Epidermal melanocyte (primary cell): Measurements from ENCODE around the gene PRPF8.

Experiments used
- DNase-seq: peaks from one replicate; pipeline ENCODE4 v3.0.0; 2011; ENCODE audit warnings: low spot score; ENCODE audit not compliant: insufficient read length

PRPF8 gene

GRCh38 chr17:1627182-1627981 lies 57.3 kb downstream of the PRPF8 start:
- no peak for DNase-seq

- no peak for DNase-seq
Observed at GRCh38 chr17:1626333-1626732, 58.3 kb downstream of the PRPF8 start.

- no peak for DNase-seq
Observed at GRCh38 chr17:1625581-1625980, 59.1 kb downstream of the PRPF8 start.

- DNase-seq: no peak
Observed at GRCh38 chr17:1625053-1625452, 59.6 kb downstream of the PRPF8 start.

DNA sequence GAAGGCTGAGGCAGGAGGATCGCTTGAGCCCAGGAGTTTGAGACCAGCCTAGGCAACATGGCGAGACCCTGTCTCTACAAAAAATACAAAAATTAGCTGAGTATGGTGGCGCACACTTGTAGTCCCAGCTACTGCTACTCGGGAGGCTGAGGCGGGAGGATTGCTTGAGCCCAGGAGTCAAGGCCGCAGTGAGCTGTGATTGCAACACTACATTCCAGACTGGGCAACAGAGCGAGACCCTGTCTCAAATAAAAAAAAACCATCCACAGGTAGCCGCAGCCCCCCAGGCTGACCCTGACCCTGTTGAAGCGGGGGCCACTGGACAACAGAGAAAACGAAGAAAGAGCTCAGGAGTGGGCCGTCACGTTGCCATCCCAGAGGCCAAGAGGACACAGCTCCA lies 60.0 kb downstream of the PRPF8 start:
- no peak for DNase-seq

- no peak for DNase-seq
Observed at GRCh38 chr17:1623057-1623630, 61.5 kb downstream of the PRPF8 start.

DNA sequence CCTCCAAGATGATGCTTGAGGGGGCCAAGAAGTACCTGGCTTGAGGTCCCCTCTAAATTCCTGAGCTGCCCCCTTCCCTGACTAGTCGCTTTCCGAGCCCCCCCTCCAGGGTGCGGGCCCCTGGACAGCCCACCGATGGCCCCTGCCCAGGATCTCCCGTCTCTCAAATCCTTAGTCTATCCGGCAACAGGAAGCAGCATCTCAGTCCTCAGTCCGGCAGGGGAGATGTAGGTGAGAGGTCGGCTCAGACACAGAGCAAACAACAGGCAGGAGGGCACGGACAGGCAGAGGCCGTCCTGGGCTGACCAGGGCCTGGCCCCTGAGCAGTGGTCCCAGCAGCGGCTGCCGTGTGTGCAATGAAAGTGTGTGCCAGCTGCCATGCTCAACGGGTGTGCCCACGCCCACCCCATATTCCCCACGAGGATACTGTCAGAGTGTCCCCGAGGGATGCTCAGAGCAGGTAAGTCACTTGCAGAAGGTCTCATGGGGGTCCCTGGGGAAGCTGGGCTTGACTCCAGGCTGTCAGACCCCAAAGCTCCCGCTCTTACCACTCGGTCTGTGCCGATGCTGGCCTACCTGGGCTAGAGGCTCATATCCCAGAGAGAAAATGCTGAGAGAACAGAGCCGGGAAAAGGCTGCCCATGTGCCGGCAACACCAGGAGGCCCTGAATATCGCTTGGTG lies 63.3 kb downstream of the PRPF8 start:
- no peak for DNase-seq

DNA sequence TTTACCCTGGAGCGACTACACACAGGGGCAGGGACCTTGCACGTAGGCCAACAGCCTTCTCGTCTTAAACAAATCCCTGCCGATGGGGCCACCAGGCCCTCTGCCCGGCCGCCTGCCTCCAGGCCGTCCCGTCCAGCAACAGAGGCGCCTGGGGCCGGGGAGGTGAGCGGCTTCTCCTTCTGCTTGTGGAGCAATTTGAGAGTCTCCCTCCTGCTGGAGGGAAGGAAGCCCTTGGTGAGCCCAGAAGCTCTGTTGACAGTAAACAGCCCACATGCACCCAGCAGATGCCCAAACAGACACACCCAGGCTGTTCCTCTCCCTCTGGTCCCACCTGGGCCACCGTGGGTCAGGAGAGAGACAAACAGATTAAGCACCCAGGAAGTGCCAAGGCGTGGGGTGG lies 64.2 kb downstream of the PRPF8 start:
- DNase-seq: no peak

DNA sequence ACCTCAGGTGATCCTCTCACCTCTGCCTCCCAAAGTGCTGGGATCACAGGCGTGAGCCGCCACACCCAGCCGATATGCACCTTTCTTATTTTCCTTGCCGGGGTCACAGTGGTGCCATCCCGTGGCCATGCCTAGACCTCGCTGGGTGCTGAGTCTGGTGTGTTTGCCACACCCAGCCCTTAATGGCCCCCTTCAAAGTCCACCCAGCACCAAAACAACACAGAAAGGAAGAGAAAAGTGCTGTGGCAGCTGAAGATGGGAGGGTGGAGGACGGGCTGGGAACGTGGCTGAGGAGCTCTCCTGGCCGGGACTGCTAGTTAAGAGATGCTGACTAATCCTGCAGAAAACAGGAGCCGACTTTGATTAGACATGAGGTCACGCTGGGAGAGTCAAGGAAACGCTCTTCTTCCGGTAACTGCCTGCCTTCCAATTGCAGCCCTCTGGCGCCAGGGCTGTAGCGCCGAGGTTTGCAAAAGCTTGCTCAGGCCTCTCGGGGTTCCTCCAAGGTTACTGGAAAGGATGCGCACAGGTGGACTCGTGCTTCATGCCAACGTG lies 67.0 kb downstream of the PRPF8 start:
- no peak for DNase-seq

GRCh38 chr17:1616101-1616500 lies 68.6 kb downstream of the PRPF8 start:
- DNase-seq: no peak

DNA sequence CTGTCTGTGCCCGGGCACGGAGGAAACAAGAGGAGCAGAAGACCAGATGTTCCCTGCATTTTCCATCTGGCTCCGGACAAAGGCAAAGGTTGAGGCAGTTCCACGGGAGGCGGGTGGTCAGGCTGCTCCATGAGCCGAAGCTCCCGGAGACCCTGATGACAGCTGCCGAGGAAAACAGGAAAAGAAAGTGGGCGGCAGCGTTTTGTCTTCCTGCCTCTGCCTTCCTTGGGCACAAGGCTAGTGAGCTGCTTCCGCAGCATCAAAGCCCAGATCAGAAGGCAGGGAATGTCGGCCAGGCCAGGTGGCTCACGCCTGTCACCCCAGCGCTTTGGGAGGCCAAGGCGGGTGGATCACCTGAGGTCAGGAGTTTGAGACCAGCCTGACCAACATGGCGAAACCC lies 72.3 kb downstream of the PRPF8 start:
- no peak for DNase-seq

GRCh38 chr17:1611715-1612114 lies 73.0 kb downstream of the PRPF8 start:
- DNase-seq: no peak

GRCh38 chr17:1608676-1609075 lies 76.0 kb downstream of the PRPF8 start:
- DNase-seq: peak; percentile 52

GRCh38 chr17:1607971-1608320 lies 76.7 kb downstream of the PRPF8 start:
- DNase-seq: no peak

DNA sequence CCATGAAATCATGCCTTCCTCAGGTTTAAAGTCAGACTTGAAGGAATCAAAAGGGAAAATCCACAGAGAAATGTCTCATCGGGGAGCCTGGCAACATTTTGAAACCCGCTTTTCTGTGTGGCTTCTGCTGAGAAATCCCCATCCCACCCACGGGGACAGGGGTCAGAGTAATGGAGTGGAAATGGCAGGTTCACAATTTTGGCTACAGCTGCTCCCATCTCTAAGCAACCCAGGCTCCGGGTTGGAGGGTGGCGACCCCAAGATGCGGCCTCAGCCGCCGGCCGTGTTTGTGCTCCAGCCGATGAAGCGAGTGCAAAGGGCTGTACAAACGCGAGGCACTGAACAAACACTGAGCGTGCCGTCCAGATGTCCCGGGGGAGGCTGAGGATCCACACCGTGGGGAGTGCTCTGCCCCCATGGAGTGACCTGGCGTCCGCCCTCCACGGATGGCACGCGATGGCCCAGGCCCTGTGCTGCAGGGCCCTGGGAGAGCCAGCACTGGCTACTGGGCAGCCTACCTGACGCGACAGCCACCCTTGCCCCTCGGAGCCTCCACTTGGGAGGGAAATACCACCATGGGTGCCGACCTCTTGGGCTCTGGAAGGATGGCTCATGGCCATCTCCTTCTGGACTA lies 78.2 kb downstream of the PRPF8 start:
- no peak for DNase-seq

GRCh38 chr17:1605681-1606351 lies 78.9 kb downstream of the PRPF8 start:
- DNase-seq: no peak

DNA sequence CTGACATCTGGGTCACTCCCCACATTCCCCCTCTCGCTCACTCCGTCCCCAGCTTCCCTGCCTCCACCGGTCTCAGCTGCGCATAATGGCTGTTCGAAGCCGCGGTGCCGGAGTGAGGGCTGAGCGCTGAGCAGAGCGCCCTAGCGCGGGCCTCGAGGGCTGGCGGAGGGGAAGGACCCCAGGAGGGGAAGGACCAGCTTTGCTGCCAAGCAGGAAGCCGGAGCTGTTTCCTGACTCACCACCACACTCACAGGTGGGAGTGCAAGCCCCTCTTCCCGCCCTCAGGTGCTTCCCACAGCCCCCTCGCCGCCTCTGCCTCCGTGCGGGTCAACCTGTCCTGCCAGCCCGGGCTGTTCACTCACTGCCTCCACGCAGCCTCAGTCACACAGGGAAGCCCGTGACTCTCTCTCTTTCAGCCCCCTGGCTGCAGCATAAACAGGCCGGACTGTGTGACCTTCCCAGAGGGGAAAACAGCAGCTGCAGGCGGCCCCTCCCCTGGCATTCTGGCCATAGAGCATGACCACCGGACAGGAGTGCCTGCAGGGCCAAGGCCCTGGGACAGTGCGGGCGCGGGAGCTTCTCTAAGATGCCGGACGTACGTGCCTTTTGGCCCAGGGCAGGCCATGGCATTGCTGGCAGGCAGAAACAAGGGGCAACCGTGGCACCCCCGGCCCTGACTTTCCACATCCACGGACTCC lies 79.7 kb downstream of the PRPF8 start:
- DNase-seq: no peak

- no peak for DNase-seq
Observed at GRCh38 chr17:1601571-1601970, 83.1 kb downstream of the PRPF8 start.
